ENCODE measurements around the gene SIT1.

SIT1 gene

DNA sequence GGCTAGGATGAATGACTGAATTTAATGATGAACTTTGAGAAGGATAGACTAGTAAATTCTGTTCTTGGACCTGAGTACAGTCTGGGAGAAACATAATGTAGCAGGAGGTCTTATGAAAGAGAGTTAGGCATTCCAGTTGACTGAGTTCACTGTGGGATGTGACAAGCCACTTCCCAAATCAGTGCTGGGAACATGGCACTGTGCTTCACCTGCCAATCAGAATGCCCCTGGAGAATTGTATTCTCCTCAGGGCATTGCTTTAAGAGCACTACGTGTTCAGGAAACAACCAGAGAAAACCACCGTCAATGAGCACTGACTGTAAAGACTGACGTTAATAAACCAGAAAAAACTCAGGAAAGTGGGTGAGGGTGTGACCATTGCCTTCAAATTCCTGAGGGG, 8.6 kb upstream of the SIT1 start:
- Histone ChIP-seq H3K9ac (ENCODE audit: low read depth, low read length, poor library complexity, severe bottlenecking) (peak overlapping the region; percentile 77), H3K36me3 (ENCODE audit: insufficient read depth, low read length) (no peaks in the 10 kb centered on the region; the same call in 1 of the 2 replicates), H3K4me3 (ENCODE audit: low read length, poor library complexity, severe bottlenecking) (peak overlapping the region; percentile 82), H4K20me1 (ENCODE audit: insufficient read depth, low read length, poor library complexity, severe bottlenecking) (peaks cover 3% of the 10 kb centered on the region), H2AFZ (ENCODE audit: low read length) (no peak overlapping the region), H3K9me3 (ENCODE audit: insufficient read depth, low read depth, low read length) (no peaks in the 10 kb centered on the region), H3K4me2 (ENCODE audit: low read depth, low read length, poor library complexity, severe bottlenecking) (peak overlapping the region; percentile 87), H3K27me3 (ENCODE audit: insufficient read depth, low read length, poor library complexity, severe bottlenecking) (no peaks in the 10 kb centered on the region), H3K9me2 (replicated peaks; ENCODE audit: low read depth, low read length) (no peaks in the 10 kb centered on the region), H3F3A (ENCODE audit: low read depth) (0 out of 2 replicates have a peak, but pooled peaks cover 13% of the 10 kb centered on the region), H3K79me2 (ENCODE audit: insufficient read depth, low read length) (peaks cover 54% of the 10 kb centered on the region), H3K4me1 (ENCODE audit: insufficient read depth, low read length, poor library complexity, severe bottlenecking) (peaks cover 74% of the 10 kb centered on the region)
- TF ChIP-seq EZH2phosphoT487 (IDR thresholded peaks at IDR 0.05; ENCODE audit: borderline replicate concordance) = no peak
- TF ChIP-seq, protein P1, sequence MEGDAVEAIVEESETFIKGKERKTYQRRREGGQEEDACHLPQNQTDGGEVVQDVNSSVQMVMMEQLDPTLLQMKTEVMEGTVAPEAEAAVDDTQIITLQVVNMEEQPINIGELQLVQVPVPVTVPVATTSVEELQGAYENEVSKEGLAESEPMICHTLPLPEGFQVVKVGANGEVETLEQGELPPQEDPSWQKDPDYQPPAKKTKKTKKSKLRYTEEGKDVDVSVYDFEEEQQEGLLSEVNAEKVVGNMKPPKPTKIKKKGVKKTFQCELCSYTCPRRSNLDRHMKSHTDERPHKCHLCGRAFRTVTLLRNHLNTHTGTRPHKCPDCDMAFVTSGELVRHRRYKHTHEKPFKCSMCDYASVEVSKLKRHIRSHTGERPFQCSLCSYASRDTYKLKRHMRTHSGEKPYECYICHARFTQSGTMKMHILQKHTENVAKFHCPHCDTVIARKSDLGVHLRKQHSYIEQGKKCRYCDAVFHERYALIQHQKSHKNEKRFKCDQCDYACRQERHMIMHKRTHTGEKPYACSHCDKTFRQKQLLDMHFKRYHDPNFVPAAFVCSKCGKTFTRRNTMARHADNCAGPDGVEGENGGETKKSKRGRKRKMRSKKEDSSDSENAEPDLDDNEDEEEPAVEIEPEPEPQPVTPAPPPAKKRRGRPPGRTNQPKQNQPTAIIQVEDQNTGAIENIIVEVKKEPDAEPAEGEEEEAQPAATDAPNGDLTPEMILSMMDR (conservative IDR thresholded peaks at IDR 0.05; ENCODE audit: low read length) = no peak

DNA sequence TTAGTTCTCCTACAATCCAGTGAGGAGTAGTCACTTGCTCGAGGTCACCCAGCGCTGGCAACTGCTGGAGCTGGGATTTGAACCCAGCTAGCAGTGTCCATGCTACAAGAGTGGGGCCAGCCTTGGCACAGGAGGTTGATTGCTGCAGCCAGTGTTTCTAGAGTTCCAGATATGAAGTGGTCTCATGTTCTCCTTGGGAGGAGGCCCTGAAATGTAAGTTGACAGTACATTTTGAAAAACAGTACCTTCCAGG, 8.2 kb upstream of the SIT1 start:
- Histone ChIP-seq H3K27me3 (ENCODE audit: insufficient read depth, low read length, poor library complexity, severe bottlenecking) (no peaks in the 10 kb centered on the region), H3K4me3 (ENCODE audit: low read length, poor library complexity, severe bottlenecking) (peak overlapping the region; percentile 82), H3K4me1 (ENCODE audit: insufficient read depth, low read length, poor library complexity, severe bottlenecking) (peaks cover 69% of the 10 kb centered on the region), H3K4me2 (ENCODE audit: low read depth, low read length, poor library complexity, severe bottlenecking) (peak overlapping the region; percentile 87), H3K9ac (ENCODE audit: low read depth, low read length, poor library complexity, severe bottlenecking) (peak overlapping the region; percentile 77), H4K20me1 (ENCODE audit: insufficient read depth, low read length, poor library complexity, severe bottlenecking) (peaks cover 3% of the 10 kb centered on the region), H2AFZ (ENCODE audit: low read length) (peak overlapping the region; percentile 35; the same call in 1 of the 2 replicates), H3K36me3 (ENCODE audit: insufficient read depth, low read length) (no peaks in the 10 kb centered on the region; the same call in 1 of the 2 replicates), H3K9me3 (ENCODE audit: insufficient read depth, low read depth, low read length) (no peaks in the 10 kb centered on the region), H3F3A (ENCODE audit: low read depth) (0 out of 2 replicates have a peak, but pooled peaks cover 8% of the 10 kb centered on the region), H3K79me2 (ENCODE audit: insufficient read depth, low read length) (peaks cover 50% of the 10 kb centered on the region), H3K9me2 (replicated peaks; ENCODE audit: low read depth, low read length) (no peaks in the 10 kb centered on the region)
- TF ChIP-seq EZH2phosphoT487 (IDR thresholded peaks at IDR 0.05; ENCODE audit: borderline replicate concordance) = no peak
- TF ChIP-seq, protein P1 (conservative IDR thresholded peaks at IDR 0.05; ENCODE audit: low read length) = no peak

DNA sequence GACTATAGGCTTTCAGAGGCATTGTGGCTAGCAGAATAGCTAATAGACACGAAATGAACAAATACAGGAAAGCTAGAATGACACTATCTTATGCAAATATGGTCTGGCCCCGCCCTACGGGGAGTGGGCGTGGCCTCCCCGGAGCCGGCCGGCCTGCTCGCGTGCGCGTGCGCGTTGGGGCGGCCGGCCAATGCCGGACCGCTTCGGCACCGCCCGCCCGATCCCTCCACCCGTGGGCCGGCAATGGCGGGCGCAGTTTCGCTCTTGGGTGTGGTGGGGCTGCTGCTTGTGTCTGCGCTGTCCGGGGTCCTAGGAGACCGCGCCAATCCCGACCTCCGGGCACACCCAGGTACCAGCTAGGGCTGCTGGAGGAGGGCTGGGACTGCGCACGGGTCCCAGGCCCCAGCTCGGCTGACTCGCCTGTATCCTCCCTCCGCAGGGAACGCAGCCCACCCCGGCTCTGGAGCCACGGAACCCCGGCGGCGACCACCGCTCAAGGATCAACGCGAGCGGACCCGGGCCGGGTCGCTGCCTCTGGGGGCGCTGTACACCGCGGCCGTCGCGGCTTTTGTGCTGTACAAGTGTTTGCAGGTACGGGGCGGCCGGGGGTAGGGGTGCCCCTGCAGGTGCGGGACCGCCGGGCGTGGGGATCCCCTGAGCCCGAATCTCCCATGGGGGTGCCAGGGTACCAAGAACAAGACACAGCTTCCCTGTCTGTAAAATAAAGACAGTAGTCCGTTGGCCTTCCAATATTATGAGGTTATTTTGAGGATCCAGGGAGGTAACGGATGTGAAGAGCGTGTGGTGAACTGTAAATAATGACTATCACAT, 7.6 kb upstream of the SIT1 start, which contains the start of gene CCDC107:
TSS of gene CCDC107 (plus strand) at position 156 of the 831 bp plus-strand sequence. CDS start at position 244, 88 bp downstream.
- no peaks in the 10 kb centered on the region; the same call in 1 of the 2 replicates for H3K36me3 ChIP-seq (ENCODE audit: insufficient read depth, low read length)
- 0 out of 2 replicates have a peak, but pooled peaks cover 6% of the 10 kb centered on the region for H3F3A ChIP-seq (ENCODE audit: low read depth)
- peaks cover 44% of the 10 kb centered on the region for H3K79me2 ChIP-seq (ENCODE audit: insufficient read depth, low read length)
- peaks cover 3% of the 10 kb centered on the region for H4K20me1 ChIP-seq (ENCODE audit: insufficient read depth, low read length, poor library complexity, severe bottlenecking)
- no peaks in the 10 kb centered on the region for H3K27me3 ChIP-seq (ENCODE audit: insufficient read depth, low read length, poor library complexity, severe bottlenecking)
- H3K9ac ChIP-seq (ENCODE audit: low read depth, low read length, poor library complexity, severe bottlenecking) = peak within 1 kb of the TSS; percentile 77
- TF ChIP-seq EZH2phosphoT487 (IDR thresholded peaks at IDR 0.05; ENCODE audit: borderline replicate concordance) = no peak
- TF ChIP-seq, protein P1 (conservative IDR thresholded peaks at IDR 0.05; ENCODE audit: low read length) = peak; percentile 69
- H3K9me3 ChIP-seq (ENCODE audit: insufficient read depth, low read depth, low read length) = no peaks in the 10 kb centered on the region
- H3K4me3 ChIP-seq (ENCODE audit: low read length, poor library complexity, severe bottlenecking) = peak within 1 kb of the TSS; percentile 82
- H3K9me2 ChIP-seq (replicated peaks; ENCODE audit: low read depth, low read length) = no peaks in the 10 kb centered on the region
- peak within 1 kb of the TSS; percentile 87 for H2AFZ ChIP-seq (ENCODE audit: low read length)
- peak within 1 kb of the TSS; percentile 87 for H3K4me2 ChIP-seq (ENCODE audit: low read depth, low read length, poor library complexity, severe bottlenecking)
- H3K4me1 ChIP-seq (ENCODE audit: insufficient read depth, low read length, poor library complexity, severe bottlenecking) = peaks cover 64% of the 10 kb centered on the region
